NCI-H345 (cell line): Measurements from ENCODE around the gene PRSS27.
"Not testable (repeated sequence)": the region's sequence is repeated elsewhere in the genome, so short reads cannot be mapped to it uniquely, and the experiment has no call there.

Experiments
- DNase-seq: peaks from one replicate; lab custom pipeline; 2025; lab: John Stamatoyannopoulos, UW

PRSS27 gene

GRCh38 chr16:2671741-2672140 lies 48.3 kb downstream of the PRSS27 start:
- DNase-seq = no peak

DNA sequence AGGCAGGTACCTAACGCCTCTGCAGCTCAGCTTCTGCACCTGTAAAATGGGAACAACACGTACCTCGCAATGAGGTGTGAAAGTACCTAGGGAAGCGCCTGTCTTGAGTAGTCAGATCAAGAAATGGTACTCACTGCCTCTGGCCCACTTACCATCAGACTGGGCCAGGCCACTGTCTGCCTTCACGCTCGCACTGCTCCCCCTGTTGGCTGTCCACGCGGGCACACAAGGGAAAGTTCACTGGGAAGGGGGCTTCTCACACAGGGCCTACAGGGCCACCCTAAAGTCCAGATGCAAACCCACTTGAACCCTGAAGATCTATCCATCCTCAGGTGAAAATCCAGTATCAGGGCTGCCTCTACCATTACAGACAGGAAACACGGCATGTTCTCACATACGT lies 48.8 kb downstream of the PRSS27 start:
- not testable (repeated sequence) for DNase-seq

DNA sequence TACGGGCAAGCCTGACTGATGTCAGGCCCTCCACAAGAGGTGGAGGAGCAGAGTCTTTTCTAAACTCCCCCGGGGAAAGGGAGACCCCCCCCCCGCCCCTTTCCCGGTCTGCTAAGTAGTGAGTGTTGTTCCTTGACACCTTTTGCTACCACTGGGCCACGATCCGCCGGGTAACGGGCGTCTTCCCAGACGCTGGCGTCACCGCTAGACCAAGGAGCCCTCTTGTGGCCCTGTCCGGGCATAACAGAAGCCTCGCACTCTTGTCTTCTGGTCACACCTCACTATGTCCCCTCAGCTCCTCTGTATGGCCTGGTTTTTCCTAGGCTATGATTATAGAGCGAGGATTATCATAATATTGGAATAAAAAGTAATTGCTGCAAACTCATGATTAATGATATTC lies 50.0 kb downstream of the PRSS27 start:
- DNase-seq = not testable (repeated sequence)

- not testable (repeated sequence) for DNase-seq
Observed at GRCh38 chr16:2669587-2669986, 50.4 kb downstream of the PRSS27 start.

- not testable (repeated sequence) for DNase-seq
Observed at GRCh38 chr16:2666671-2667070, 53.4 kb downstream of the PRSS27 start.

DNA sequence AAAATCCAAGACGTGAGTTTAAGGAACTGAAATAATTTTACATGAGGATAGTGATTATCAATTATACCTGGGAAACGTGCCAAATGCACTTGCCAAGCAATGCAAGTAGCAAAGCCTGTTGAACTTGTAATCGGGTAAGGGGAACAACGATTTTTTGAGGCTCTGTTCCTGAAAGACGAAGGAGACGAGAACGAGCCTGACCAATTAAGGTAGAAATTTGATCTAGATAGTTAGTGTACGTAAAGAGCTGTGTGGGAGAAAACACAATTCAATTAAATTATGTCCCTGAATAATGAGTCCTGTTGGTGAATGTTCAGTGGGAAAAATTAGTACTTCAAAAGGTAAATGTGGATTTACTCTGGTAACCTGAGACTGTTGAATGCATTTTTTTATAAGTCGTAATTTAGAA lies 55.4 kb downstream of the PRSS27 start:
- no peak for DNase-seq

- no peak for DNase-seq
Observed at GRCh38 chr16:2663553-2664546, 56.2 kb downstream of the PRSS27 start.
